NB4 (cell line): ENCODE results near the gene THUMPD2.

Experiments
- MYC ChIP-seq: IDR thresholded peaks from 2 replicates; pipeline ENCODE4 v1.6.1; 2011; ENCODE audit warnings: low read depth, low read length
- POLR2A ChIP-seq: IDR thresholded peaks from 2 replicates; pipeline ENCODE4 v1.6.1; 2011; ENCODE audit warnings: mild to moderate bottlenecking; ENCODE audit not compliant: insufficient read length; ENCODE audit errors: extremely low read depth
- TF ChIP-seq, protein P1 (sequence below): IDR thresholded peaks from one replicate; pipeline ENCODE4 v1.5.1; 2012; ENCODE audit warnings: low read depth, low read length
- TF ChIP-seq, protein P2 (sequence below): IDR thresholded peaks from 2 replicates; pipeline ENCODE4 v1.6.1; 2011; ENCODE audit warnings: low read depth, low read length

DNA sequence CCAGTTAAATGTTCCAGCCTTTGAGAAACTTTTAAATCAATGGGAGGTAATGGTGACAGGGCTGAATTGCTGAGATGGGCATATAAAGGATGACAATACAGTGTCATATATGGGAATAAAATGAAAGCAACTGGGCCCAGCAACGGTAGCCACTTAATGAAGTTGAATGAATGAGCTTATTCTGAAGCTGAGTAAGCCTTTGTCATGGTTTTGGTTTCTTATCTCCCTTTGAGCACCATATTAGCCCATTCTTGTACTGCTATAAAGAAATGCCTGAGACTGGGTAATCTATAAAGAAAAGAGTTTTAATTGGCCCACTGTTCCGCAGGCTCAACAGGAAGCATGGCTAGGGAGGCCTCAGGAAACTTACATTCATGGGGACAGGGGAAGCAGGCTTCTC is 3.5 kb upstream of the THUMPD2 start:
- TF ChIP-seq, protein P1, sequence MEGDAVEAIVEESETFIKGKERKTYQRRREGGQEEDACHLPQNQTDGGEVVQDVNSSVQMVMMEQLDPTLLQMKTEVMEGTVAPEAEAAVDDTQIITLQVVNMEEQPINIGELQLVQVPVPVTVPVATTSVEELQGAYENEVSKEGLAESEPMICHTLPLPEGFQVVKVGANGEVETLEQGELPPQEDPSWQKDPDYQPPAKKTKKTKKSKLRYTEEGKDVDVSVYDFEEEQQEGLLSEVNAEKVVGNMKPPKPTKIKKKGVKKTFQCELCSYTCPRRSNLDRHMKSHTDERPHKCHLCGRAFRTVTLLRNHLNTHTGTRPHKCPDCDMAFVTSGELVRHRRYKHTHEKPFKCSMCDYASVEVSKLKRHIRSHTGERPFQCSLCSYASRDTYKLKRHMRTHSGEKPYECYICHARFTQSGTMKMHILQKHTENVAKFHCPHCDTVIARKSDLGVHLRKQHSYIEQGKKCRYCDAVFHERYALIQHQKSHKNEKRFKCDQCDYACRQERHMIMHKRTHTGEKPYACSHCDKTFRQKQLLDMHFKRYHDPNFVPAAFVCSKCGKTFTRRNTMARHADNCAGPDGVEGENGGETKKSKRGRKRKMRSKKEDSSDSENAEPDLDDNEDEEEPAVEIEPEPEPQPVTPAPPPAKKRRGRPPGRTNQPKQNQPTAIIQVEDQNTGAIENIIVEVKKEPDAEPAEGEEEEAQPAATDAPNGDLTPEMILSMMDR: no peak
- TF ChIP-seq POLR2A (no peak), MYC (no peak)
- TF ChIP-seq, protein P2, sequence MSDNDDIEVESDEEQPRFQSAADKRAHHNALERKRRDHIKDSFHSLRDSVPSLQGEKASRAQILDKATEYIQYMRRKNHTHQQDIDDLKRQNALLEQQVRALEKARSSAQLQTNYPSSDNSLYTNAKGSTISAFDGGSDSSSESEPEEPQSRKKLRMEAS: no peak
